Right forelimb (tissue), 1 donor: ENCODE results near the gene CLEC19A.
"Not testable (repeated sequence)": the region's sequence is repeated elsewhere in the genome, so short reads cannot be mapped to it uniquely, and the experiment has no call there.

Experiments
- DNase-seq: peaks from one replicate; pipeline ENCODE4 v3.0.0-alpha.2; 2018

Gene CLEC19A

GRCh38 chr16:19287241-19287640, 1.7 kb downstream of the CLEC19A start:
- no peak for DNase-seq

- DNase-seq: no peak
Measured at GRCh38 chr16:19288872-19289799, 3.6 kb downstream of the CLEC19A start.

GRCh38 chr16:19289811-19290485, 4.4 kb downstream of the CLEC19A start:
- no peak for DNase-seq

GRCh38 chr16:19290860-19291259, 5.3 kb downstream of the CLEC19A start:
- no peak for DNase-seq

- no peak for DNase-seq
Measured at GRCh38 chr16:19291475-19291874, 5.9 kb downstream of the CLEC19A start.

- no peak for DNase-seq
Measured at GRCh38 chr16:19292186-19292585, 6.7 kb downstream of the CLEC19A start.

- DNase-seq: no peak
Measured at GRCh38 chr16:19294156-19294649, 8.7 kb downstream of the CLEC19A start.

GRCh38 chr16:19295393-19295792, 9.9 kb downstream of the CLEC19A start:
- DNase-seq: no peak

GRCh38 chr16:19297454-19297853, 11.9 kb downstream of the CLEC19A start:
- DNase-seq: no peak

GRCh38 chr16:19299565-19299964, 14.0 kb downstream of the CLEC19A start:
- no peak for DNase-seq

- no peak for DNase-seq
Measured at GRCh38 chr16:19301931-19302330, 16.4 kb downstream of the CLEC19A start.

- no peak for DNase-seq
Measured at GRCh38 chr16:19304750-19305149, 19.2 kb downstream of the CLEC19A start.

GRCh38 chr16:19305443-19305842, 19.9 kb downstream of the CLEC19A start:
- DNase-seq: no peak

GRCh38 chr16:19307587-19308241, 22.2 kb downstream of the CLEC19A start:
- no peak for DNase-seq

GRCh38 chr16:19308392-19308791, 22.9 kb downstream of the CLEC19A start:
- DNase-seq: no peak

GRCh38 chr16:19309178-19309577, 23.6 kb downstream of the CLEC19A start:
- DNase-seq: no peak

GRCh38 chr16:19314718-19315425, 29.3 kb downstream of the CLEC19A start:
- DNase-seq: no peak

GRCh38 chr16:19315889-19316433, 30.4 kb downstream of the CLEC19A start:
- DNase-seq: no peak

- no peak for DNase-seq
Measured at GRCh38 chr16:19316846-19317245, 31.3 kb downstream of the CLEC19A start.

GRCh38 chr16:19321186-19321585, 35.7 kb downstream of the CLEC19A start:
- not testable (repeated sequence) for DNase-seq

- no peak for DNase-seq
Measured at GRCh38 chr16:19323596-19323995, 38.1 kb downstream of the CLEC19A start.

- no peak for DNase-seq
Measured at GRCh38 chr16:19328364-19328763, 42.8 kb downstream of the CLEC19A start.
